CD14-positive monocyte (primary cell): Measurements from ENCODE around the gene PLCB1. TPM values are rescaled to one million over a fixed set of nuclear protein-coding genes. Genes with fewer than 3 reads are reported as not detected.

Source experiments
- DNase-seq, 3 donors: peaks; one replicate each; pipeline ENCODE4 v3.0.0-alpha.2; 2011 to 2022
- H2AFZ ChIP-seq: 2 replicates; pipeline ENCODE4 v1.6.0; 2012; ENCODE audit warnings: mild to moderate bottlenecking, low read depth, low read length, inconsistent platforms; ENCODE audit not compliant: insufficient read depth, poor library complexity, severe bottlenecking
- H3K27ac ChIP-seq, 2 donors: 1 replicate in 1 of 2; 2 replicates in 1 of 2; pipeline ENCODE4 v1.5.1; 2012 to 2013; ENCODE audit warnings: low read length in 2 of 2, control low read depth in 1 of 2, inconsistent platforms in 1 of 2, low read depth in 1 of 2, mild to moderate bottlenecking in 1 of 2
- H3K27me3 ChIP-seq, 2 donors: one replicate each; pipeline versions ENCODE4 v1.6.0 to v1.6.1; 2011 to 2013; ENCODE audit warnings: low read length in 2 of 2; ENCODE audit not compliant: control insufficient read depth in 2 of 2, insufficient read depth in 2 of 2
- H3K36me3 ChIP-seq, 2 donors: replicated peaks in 1 of 2; 1 replicate in 1 of 2; 2 replicates in 1 of 2; pipeline versions ENCODE4 v1.5.1 to v1.6.1; 2012 to 2013; ENCODE audit warnings: low read length in 2 of 2, control low read depth in 1 of 2, inconsistent platforms in 1 of 2, mild to moderate bottlenecking in 1 of 2; ENCODE audit not compliant: insufficient read depth in 2 of 2, control insufficient read depth in 1 of 2
- H3K4me1 ChIP-seq, 2 donors: 1 replicate in 1 of 2; 2 replicates in 1 of 2; pipeline versions ENCODE4 v1.5.1 to v1.6.1; 2012 to 2013; ENCODE audit warnings: low read length in 2 of 2, control low read depth in 1 of 2, inconsistent platforms in 1 of 2, mild to moderate bottlenecking in 1 of 2, moderate library complexity in 1 of 2; ENCODE audit not compliant: insufficient read depth in 2 of 2, control insufficient read depth in 1 of 2
- H3K4me2 ChIP-seq: replicated peaks from 2 replicates; pipeline ENCODE3; 2012; ENCODE audit warnings: low read length, moderate library complexity, mild to moderate bottlenecking; ENCODE audit not compliant: poor library complexity, severe bottlenecking; ENCODE audit errors: extremely low read depth
- H3K4me3 ChIP-seq, 3 experiments: fragments of 200-600 bp in 1 of 3; sonication (generic) in 1 of 3; replicated peaks in 1 of 3; 1 replicate in 2 of 3; 2 replicates in 1 of 3; pipeline ENCODE4 v1.5.1; 2011 to 2013; ENCODE audit warnings: low read length in 3 of 3, mild to moderate bottlenecking in 3 of 3, control low read depth in 2 of 3, low read depth in 2 of 3, inconsistent platforms in 1 of 3, moderate library complexity in 1 of 3
- H3K79me2 ChIP-seq: 2 replicates; pipeline ENCODE4 v1.6.0; 2012; ENCODE audit warnings: mild to moderate bottlenecking, control low read depth, inconsistent platforms, low read length, moderate library complexity; ENCODE audit not compliant: insufficient read depth
- H3K9ac ChIP-seq: 2 replicates; pipeline ENCODE4 v1.6.0; 2017; ENCODE audit warnings: low read length, mild to moderate bottlenecking; ENCODE audit not compliant: insufficient read depth, poor library complexity, severe bottlenecking
- H3K9me3 ChIP-seq, 2 donors: replicated peaks in 1 of 2; 1 replicate in 1 of 2; 2 replicates in 1 of 2; pipeline versions ENCODE4 v1.5.1 to v1.6.1; 2012 to 2013; ENCODE audit warnings: low read length in 2 of 2, control low read depth in 1 of 2; ENCODE audit not compliant: control insufficient read depth in 1 of 2, insufficient read depth in 1 of 2
- H4K20me1 ChIP-seq: 2 replicates; pipeline ENCODE4 v1.6.0; 2012; ENCODE audit warnings: mild to moderate bottlenecking, low read length, control low read depth, moderate library complexity; ENCODE audit not compliant: insufficient read depth
- H3K27ac Mint-ChIP-seq, 7 donors: one replicate each; pipeline ENCODE4 v1.8.0; 2020; ENCODE audit warnings: mild to moderate bottlenecking in 7 of 7, mixed read lengths in 7 of 7, moderate library complexity in 6 of 7, inconsistent platforms in 2 of 7
- H3K27me3 Mint-ChIP-seq, 3 donors: one replicate each; pipeline ENCODE4 v1.8.0; 2021 to 2022; ENCODE audit warnings: low read depth in 3 of 3, mild to moderate bottlenecking in 3 of 3, mixed read lengths in 3 of 3, moderate library complexity in 3 of 3, inconsistent platforms in 1 of 3
- H3K36me3 Mint-ChIP-seq, 2 donors: one replicate each; pipeline ENCODE4 v1.8.0; 2020; ENCODE audit warnings: mixed read lengths in 2 of 2, inconsistent platforms in 1 of 2, mild to moderate bottlenecking in 1 of 2
- H3K4me1 Mint-ChIP-seq: one replicate; pipeline ENCODE4 v1.8.0; 2020; ENCODE audit warnings: mild to moderate bottlenecking, mixed read lengths
- H3K4me3 Mint-ChIP-seq, 2 donors: one replicate each; pipeline ENCODE4 v1.8.0; 2020; ENCODE audit warnings: mild to moderate bottlenecking in 2 of 2, mixed read lengths in 2 of 2, moderate library complexity in 1 of 2
- H3K9me3 Mint-ChIP-seq, 7 donors: one replicate each; pipeline ENCODE4 v1.8.0; 2020 to 2022; ENCODE audit warnings: mixed read lengths in 7 of 7, mild to moderate bottlenecking in 6 of 7, moderate library complexity in 6 of 7, inconsistent platforms in 2 of 7
- WGBS: methylation state at CpG from one replicate; pipeline ENCODE4 v1.1.5; 2013; ENCODE audit warnings: missing lambda C conversion rate; ENCODE audit not compliant: insufficient coverage; 5-methylcytosine and 5-hydroxymethylcytosine counted together
- intact Hi-C, 2 donors: fragments of 100-400 bp; cut with micrococcal nuclease; formaldehyde crosslinking; loops; one replicate each; pipeline versions ENCODE4 v1.15.0 to v1.15.1; 2023
- polyA plus RNA-seq, 3 donors: library from polyadenylated mRNA; depleted of rRNA in 1 of 3; unstranded in 2 of 3; stranded (reverse) in 1 of 3; fragments of 300-500 nt in 2 of 3; fragments of >200 nt in 1 of 3; fragmentation: Illumina TruSeq in 2 of 3; gene quantifications; 1 replicate in 2 of 3; 2 replicates in 1 of 3; pipeline ENCODE4 v1.2.3, GENCODE V29; 2012 to 2021
- TF ChIP-seq, protein P1 (sequence below): fragments of 200-600 bp; IDR thresholded peaks from one replicate; pipeline ENCODE4 v1.8.0; 2022; ENCODE audit warnings: antibody characterized with exemption, mild to moderate bottlenecking

Gene PLCB1
- polyA plus RNA-seq, 3 donors = 8.6 to 16.4 (median 13.2) TPM

- H3K79me2 ChIP-seq = peaks cover 4% of the 10 kb centered on the region
- H3K9ac ChIP-seq = no peak overlapping the region
- H2AFZ ChIP-seq = peak overlapping the region; percentile 9
- no peaks in the 10 kb centered on the region for H3K36me3 ChIP-seq
- TF ChIP-seq, protein P1, sequence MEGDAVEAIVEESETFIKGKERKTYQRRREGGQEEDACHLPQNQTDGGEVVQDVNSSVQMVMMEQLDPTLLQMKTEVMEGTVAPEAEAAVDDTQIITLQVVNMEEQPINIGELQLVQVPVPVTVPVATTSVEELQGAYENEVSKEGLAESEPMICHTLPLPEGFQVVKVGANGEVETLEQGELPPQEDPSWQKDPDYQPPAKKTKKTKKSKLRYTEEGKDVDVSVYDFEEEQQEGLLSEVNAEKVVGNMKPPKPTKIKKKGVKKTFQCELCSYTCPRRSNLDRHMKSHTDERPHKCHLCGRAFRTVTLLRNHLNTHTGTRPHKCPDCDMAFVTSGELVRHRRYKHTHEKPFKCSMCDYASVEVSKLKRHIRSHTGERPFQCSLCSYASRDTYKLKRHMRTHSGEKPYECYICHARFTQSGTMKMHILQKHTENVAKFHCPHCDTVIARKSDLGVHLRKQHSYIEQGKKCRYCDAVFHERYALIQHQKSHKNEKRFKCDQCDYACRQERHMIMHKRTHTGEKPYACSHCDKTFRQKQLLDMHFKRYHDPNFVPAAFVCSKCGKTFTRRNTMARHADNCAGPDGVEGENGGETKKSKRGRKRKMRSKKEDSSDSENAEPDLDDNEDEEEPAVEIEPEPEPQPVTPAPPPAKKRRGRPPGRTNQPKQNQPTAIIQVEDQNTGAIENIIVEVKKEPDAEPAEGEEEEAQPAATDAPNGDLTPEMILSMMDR = no peak
- H3K4me1 ChIP-seq = peaks cover 26 to 30% of the 10 kb centered on the region in 2 donors
- no peak for DNase-seq
- H3K27ac ChIP-seq = no peak overlapping the region
- intact Hi-C loops = no loop called here
- H3K4me2 ChIP-seq = no peak overlapping the region
- H3K4me3 ChIP-seq = no peak overlapping the region
- WGBS = no CpG with 5 or more reads among the region's 5 CpGs
- Mint-ChIP-seq H3K4me3 (no peak overlapping the region), H3K4me1 (peaks cover 46% of the 10 kb centered on the region), H3K36me3 (peaks cover 1 to 4% of the 10 kb centered on the region in 2 donors), H3K9me3 (peaks cover 0 to 1% (median 0%) of the 10 kb centered on the region in 7 donors), H3K27ac (no peak overlapping the region), H3K27me3 (no peaks in the 10 kb centered on the region)
- no peaks in the 10 kb centered on the region for H3K27me3 ChIP-seq
- H3K9me3 ChIP-seq = no peaks in the 10 kb centered on the region
- no peaks in the 10 kb centered on the region for H4K20me1 ChIP-seq
These were observed 190.7 kb downstream of the PLCB1 start for GRCh38 chr20:8322662-8323217.

DNA sequence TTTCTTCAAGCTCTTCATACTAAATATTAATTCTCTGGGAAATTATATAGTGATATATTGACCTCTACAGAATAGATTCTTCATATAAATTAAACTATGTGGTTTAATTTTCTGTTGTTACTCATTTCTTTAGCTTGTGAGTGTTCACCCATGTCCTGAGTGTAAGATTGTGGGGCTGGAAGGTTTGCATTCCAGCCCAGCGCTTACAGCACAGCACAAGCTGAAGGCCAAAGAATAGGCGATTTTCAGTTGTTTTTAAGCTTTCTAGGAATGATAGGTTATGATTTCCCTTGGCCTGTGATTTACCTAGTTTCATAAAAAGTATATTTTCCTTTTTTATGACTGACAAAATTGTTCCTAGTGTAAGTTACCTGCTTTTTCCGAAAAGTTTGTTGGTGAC, 194.1 kb downstream of the PLCB1 start:
- Histone ChIP-seq H3K36me3 (no peaks in the 10 kb centered on the region), H3K4me1 (peaks cover 13 to 19% of the 10 kb centered on the region in 2 donors), H3K27me3 (no peaks in the 10 kb centered on the region), H3K9me3 (no peaks in the 10 kb centered on the region), H4K20me1 (no peaks in the 10 kb centered on the region), H3K9ac (no peak overlapping the region), H3K79me2 (no peaks in the 10 kb centered on the region), H3K4me3 (no peak overlapping the region), H3K27ac (no peak overlapping the region), H3K4me2 (no peak overlapping the region), H2AFZ (no peak overlapping the region)
- no peak overlapping the region for H3K4me3 Mint-ChIP-seq
- peaks cover 0 to 1% (median 0%) of the 10 kb centered on the region in 7 donors for H3K9me3 Mint-ChIP-seq
- TF ChIP-seq, protein P1 = no peak
- DNase-seq = no peak
- 100% methylated on average over 1 of the region's 3 CpGs for WGBS
- no peak overlapping the region for H3K27ac Mint-ChIP-seq
- peaks cover 4% of the 10 kb centered on the region in 2 donors for H3K36me3 Mint-ChIP-seq
- no peaks in the 10 kb centered on the region for H3K27me3 Mint-ChIP-seq
- intact Hi-C loops = no loop called here
- H3K4me1 Mint-ChIP-seq = peaks cover 36% of the 10 kb centered on the region
